Calu3 (cell line): ENCODE measurements around the gene LRP3. TPM values are rescaled to one million over a fixed set of nuclear protein-coding genes. Genes with fewer than 3 reads are reported as not detected.
A peak's percentile ranks its signal among the peaks of the same experiment; 100 is the strongest.

Experiments
- BruUV-seq: library from RNA; stranded (reverse); fragments of 400-500 nt; replicated peaks from 2 replicates; lab custom pipeline; 2021; lab: Mats Ljungman, UMichigan
- CTCF ChIA-PET: fragments of 300-600 bp; sonication (Branson Sonifier 250); formaldehyde crosslinking; loops from one replicate; lab custom pipeline; 2022; ENCODE audit warnings: antibody characterized with exemption; lab: Charles Lee
- DNase-seq: peaks from one replicate; pipeline ENCODE4 v3.0.0; 2022
- H3K27ac Mint-ChIP-seq: one replicate; pipeline ENCODE4 v1.8.0; 2022; ENCODE audit warnings: mixed read lengths; ENCODE audit not compliant: unreplicated experiment
- H3K27me3 Mint-ChIP-seq: one replicate; pipeline ENCODE4 v1.8.0; 2022; ENCODE audit warnings: mixed read lengths; ENCODE audit not compliant: unreplicated experiment
- H3K36me3 Mint-ChIP-seq: one replicate; pipeline ENCODE4 v1.8.0; 2022; ENCODE audit warnings: mild to moderate bottlenecking, moderate library complexity, mixed read lengths; ENCODE audit not compliant: insufficient read depth, unreplicated experiment
- H3K4me1 Mint-ChIP-seq: one replicate; pipeline ENCODE4 v1.8.0; 2022; ENCODE audit warnings: mild to moderate bottlenecking, low read depth, mixed read lengths; ENCODE audit not compliant: unreplicated experiment
- H3K4me3 Mint-ChIP-seq: one replicate; pipeline ENCODE4 v1.8.0; 2022; ENCODE audit warnings: mild to moderate bottlenecking, low read depth, moderate library complexity, mixed read lengths; ENCODE audit not compliant: unreplicated experiment
- H3K9me3 Mint-ChIP-seq: one replicate; pipeline ENCODE4 v1.8.0; 2022; ENCODE audit warnings: low read depth, mixed read lengths; ENCODE audit not compliant: unreplicated experiment
- CTCF ChIP-seq: fragments of 200-600 bp; IDR thresholded peaks from one replicate; pipeline ENCODE4 v1.8.0; 2022; ENCODE audit warnings: antibody characterized with exemption; ENCODE audit not compliant: unreplicated experiment
- intact Hi-C: fragments of 100-400 bp; cut with micrococcal nuclease; formaldehyde crosslinking; loops from one replicate; pipeline ENCODE4 v1.10.0; 2022; ENCODE audit not compliant: unreplicated experiment
- total RNA-seq: library from RNA; stranded (reverse); gene quantifications from 2 replicates; pipeline ENCODE4 v1.2.3, GENCODE V29; 2022

LRP3 gene
- total RNA-seq, 1 experiment from 2014 or later = 0.59 TPM

- no peak for TF ChIP-seq CTCF
- H3K9me3 Mint-ChIP-seq = no peaks in the 10 kb centered on the region
- no peak overlapping the region for H3K4me3 Mint-ChIP-seq
- BruUV-seq = no TSS peak
- CTCF ChIA-PET = interaction anchor here (0.6 to 1.5 kb wide), 4 partner anchors 163 to 829 kb away, joined by 3 to 13 read pairs (median 4); no protein-coding TSS in a partner anchor
- H3K4me1 Mint-ChIP-seq = no peaks in the 10 kb centered on the region
- H3K36me3 Mint-ChIP-seq = no peaks in the 10 kb centered on the region
- no peak for DNase-seq
- H3K27ac Mint-ChIP-seq = no peak overlapping the region
- H3K27me3 Mint-ChIP-seq = peaks cover 55% of the 10 kb centered on the region
- intact Hi-C loops = loop anchor here (5.0 kb wide), 1 partner anchor 531 kb away; no protein-coding TSS in a partner anchor
Observed at GRCh38 chr19:33241091-33241529, 47.0 kb downstream of the LRP3 start.

DNA sequence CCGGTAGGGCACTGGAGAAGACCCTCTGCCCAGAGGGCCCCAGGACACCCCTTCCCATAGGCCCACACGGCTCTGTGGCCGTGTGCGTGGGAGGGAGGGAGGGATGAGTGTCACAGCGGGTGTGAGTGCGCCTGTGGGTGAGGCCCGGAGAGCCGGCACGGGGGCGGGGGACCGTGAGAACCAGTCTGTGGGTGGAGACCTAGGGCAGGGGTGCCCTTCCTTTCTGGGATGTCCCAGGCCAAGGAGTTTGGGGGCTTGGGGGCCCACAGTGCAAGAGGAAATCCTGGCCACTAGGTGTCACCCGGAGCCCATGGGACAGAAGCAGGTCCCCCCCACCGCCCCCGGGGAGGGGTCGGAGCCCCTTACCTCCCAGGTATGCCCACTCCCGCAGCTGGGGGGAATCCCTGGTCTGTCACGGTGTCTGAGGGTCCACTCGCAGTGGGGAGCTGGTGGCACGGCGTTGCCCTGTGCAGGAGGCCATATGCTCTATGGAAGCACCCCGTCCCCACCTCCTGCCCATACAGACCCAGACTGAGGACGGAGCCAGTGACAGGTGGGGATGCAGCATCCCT, 47.5 kb downstream of the LRP3 start:
- Mint-ChIP-seq H3K9me3 (no peaks in the 10 kb centered on the region), H3K27me3 (peaks cover 55% of the 10 kb centered on the region), H3K27ac (no peak overlapping the region), H3K4me3 (no peak overlapping the region), H3K36me3 (no peaks in the 10 kb centered on the region), H3K4me1 (no peaks in the 10 kb centered on the region)
- no TSS peak for BruUV-seq
- DNase-seq = peak; percentile 41
- intact Hi-C loops = loop anchor here (2.0 to 5.0 kb wide), 2 partner anchors 165 to 531 kb away; no protein-coding TSS in a partner anchor
- peak; percentile 83 for TF ChIP-seq CTCF
- CTCF ChIA-PET = interaction anchor here (0.6 to 1.5 kb wide), 5 partner anchors 162 to 1298 kb away, joined by 3 to 13 read pairs (median 4); no protein-coding TSS in a partner anchor

GRCh38 chr19:33242131-33242530, 48.0 kb downstream of the LRP3 start:
- intact Hi-C loops = loop anchor here (2.0 to 5.0 kb wide), 2 partner anchors 165 to 530 kb away; no protein-coding TSS in a partner anchor
- H3K27ac Mint-ChIP-seq = no peak overlapping the region
- H3K27me3 Mint-ChIP-seq = peaks cover 55% of the 10 kb centered on the region

GRCh38 chr19:33242911-33243310, 48.8 kb downstream of the LRP3 start:
- Mint-ChIP-seq H3K4me1 (no peaks in the 10 kb centered on the region), H3K27ac (no peak overlapping the region), H3K27me3 (peaks cover 47% of the 10 kb centered on the region), H3K36me3 (no peaks in the 10 kb centered on the region), H3K9me3 (no peaks in the 10 kb centered on the region), H3K4me3 (no peak overlapping the region)
- no peak for TF ChIP-seq CTCF
- DNase-seq = no peak
- CTCF ChIA-PET = interaction anchor here (1.0 to 1.1 kb wide), 2 partner anchors 8 to 150 kb away, joined by 3 to 4 read pairs; no protein-coding TSS in a partner anchor
- intact Hi-C loops = loop anchor here (2.0 to 5.0 kb wide), 2 partner anchors 164 to 529 kb away; no protein-coding TSS in a partner anchor
- no TSS peak for BruUV-seq

More at GRCh38 chr19:33242131-33242530, 48.0 kb downstream of the LRP3 start:
- no peak overlapping the region for H3K4me3 Mint-ChIP-seq
- no peak for DNase-seq
- no peaks in the 10 kb centered on the region for H3K4me1 Mint-ChIP-seq
- no TSS peak for BruUV-seq
- no peaks in the 10 kb centered on the region for H3K9me3 Mint-ChIP-seq
- H3K36me3 Mint-ChIP-seq = no peaks in the 10 kb centered on the region
- no peak for TF ChIP-seq CTCF
- CTCF ChIA-PET = interaction anchor here (0.6 to 1.5 kb wide), 3 partner anchors 162 to 1297 kb away, joined by 3 to 13 read pairs (median 4); no protein-coding TSS in a partner anchor
